ENCODE measurements around the gene PGC.

- 0 out of 2 replicates have a peak, but pooled peaks have one; percentile 21 for TF ChIP-seq POLR2AphosphoS5 (IDR thresholded peaks at IDR 0.05; ENCODE audit: low read depth, low read length)
- TF ChIP-seq TAF1 (IDR thresholded peaks at IDR 0.05; ENCODE audit: borderline replicate concordance, insufficient read depth, low read length) = no peak
- TF ChIP-seq, protein P1, sequence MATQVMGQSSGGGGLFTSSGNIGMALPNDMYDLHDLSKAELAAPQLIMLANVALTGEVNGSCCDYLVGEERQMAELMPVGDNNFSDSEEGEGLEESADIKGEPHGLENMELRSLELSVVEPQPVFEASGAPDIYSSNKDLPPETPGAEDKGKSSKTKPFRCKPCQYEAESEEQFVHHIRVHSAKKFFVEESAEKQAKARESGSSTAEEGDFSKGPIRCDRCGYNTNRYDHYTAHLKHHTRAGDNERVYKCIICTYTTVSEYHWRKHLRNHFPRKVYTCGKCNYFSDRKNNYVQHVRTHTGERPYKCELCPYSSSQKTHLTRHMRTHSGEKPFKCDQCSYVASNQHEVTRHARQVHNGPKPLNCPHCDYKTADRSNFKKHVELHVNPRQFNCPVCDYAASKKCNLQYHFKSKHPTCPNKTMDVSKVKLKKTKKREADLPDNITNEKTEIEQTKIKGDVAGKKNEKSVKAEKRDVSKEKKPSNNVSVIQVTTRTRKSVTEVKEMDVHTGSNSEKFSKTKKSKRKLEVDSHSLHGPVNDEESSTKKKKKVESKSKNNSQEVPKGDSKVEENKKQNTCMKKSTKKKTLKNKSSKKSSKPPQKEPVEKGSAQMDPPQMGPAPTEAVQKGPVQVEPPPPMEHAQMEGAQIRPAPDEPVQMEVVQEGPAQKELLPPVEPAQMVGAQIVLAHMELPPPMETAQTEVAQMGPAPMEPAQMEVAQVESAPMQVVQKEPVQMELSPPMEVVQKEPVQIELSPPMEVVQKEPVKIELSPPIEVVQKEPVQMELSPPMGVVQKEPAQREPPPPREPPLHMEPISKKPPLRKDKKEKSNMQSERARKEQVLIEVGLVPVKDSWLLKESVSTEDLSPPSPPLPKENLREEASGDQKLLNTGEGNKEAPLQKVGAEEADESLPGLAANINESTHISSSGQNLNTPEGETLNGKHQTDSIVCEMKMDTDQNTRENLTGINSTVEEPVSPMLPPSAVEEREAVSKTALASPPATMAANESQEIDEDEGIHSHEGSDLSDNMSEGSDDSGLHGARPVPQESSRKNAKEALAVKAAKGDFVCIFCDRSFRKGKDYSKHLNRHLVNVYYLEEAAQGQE (IDR thresholded peaks at IDR 0.05; ENCODE audit: insufficient read depth in 1 of 2, low read depth in 2 of 2, low read length in 2 of 2) = no peak
- no peak for TF ChIP-seq SIN3A (IDR thresholded peaks at IDR 0.05; ENCODE audit: borderline replicate concordance, insufficient read depth, low read length)
Measured at GRCh38 chr6:41791984-41792383, 44.8 kb upstream of the PGC start.

Measured in PFSK-1 (cell line).